Measurements from ENCODE around the gene ELK3. TPM values are rescaled to one million over a fixed set of nuclear protein-coding genes. Genes with fewer than 3 reads are reported as not detected.

Gene ELK3
- total RNA-seq, 2 experiments from 2014 or later = 7.7 TPM

GRCh38 chr12:96242597-96242996 lies 48.4 kb downstream of the ELK3 start:
- ATAC-seq (no peak), DNase-seq (no peak)
- Mint-ChIP-seq H3K4me3 (no peak overlapping the region), H3K4me1 (ENCODE audit: low read depth) (peaks cover 44% of the 10 kb centered on the region), H3K9me3 (no peaks in the 10 kb centered on the region), H3K27ac (peak overlapping the region; percentile 6), H3K36me3 (ENCODE audit: low read depth) (peaks cover 20% of the 10 kb centered on the region), H3K27me3 (no peaks in the 10 kb centered on the region)
- CTCF ChIA-PET = interaction anchor here (1.0 kb wide), 1 partner anchor 27 kb away, joined by 4 read pairs; no protein-coding TSS in a partner anchor
- TF ChIP-seq CTCF (IDR thresholded peaks at IDR 0.05) = no peak
- POLR2A ChIA-PET = no interaction called here
- intact Hi-C loops (cut with micrococcal nuclease) = loop anchor here (5.0 kb wide), 1 partner anchor 155 kb away; no protein-coding TSS in a partner anchor

- DNase-seq = no peak
- ChIA-PET POLR2A (interaction anchor here (0.9 to 1.0 kb wide), 2 partner anchors 19 to 155 kb away, joined by 3 to 4 read pairs; partner anchors contain the start of gene CDK17), CTCF (interaction anchor here (1.4 to 1.7 kb wide), 2 partner anchors 30 to 160 kb away, joined by 4 to 5 read pairs; no protein-coding TSS in a partner anchor)
- TF ChIP-seq CTCF (IDR thresholded peaks at IDR 0.05) = no peak
- Mint-ChIP-seq H3K4me1 (ENCODE audit: low read depth) (peaks cover 40% of the 10 kb centered on the region), H3K9me3 (no peaks in the 10 kb centered on the region), H3K4me3 (no peak overlapping the region), H3K27ac (no peak overlapping the region), H3K36me3 (ENCODE audit: low read depth) (peaks cover 21% of the 10 kb centered on the region), H3K27me3 (no peaks in the 10 kb centered on the region)
- ATAC-seq = no peak
- intact Hi-C loops (cut with micrococcal nuclease) = loop anchor here (5.0 kb wide), 1 partner anchor 152 kb away; no protein-coding TSS in a partner anchor
Measured at GRCh38 chr12:96244826-96245225, 50.7 kb downstream of the ELK3 start.

- ATAC-seq (no peak), DNase-seq (no peak)
- Mint-ChIP-seq H3K36me3 (ENCODE audit: low read depth) (peaks cover 30% of the 10 kb centered on the region), H3K27me3 (no peaks in the 10 kb centered on the region), H3K4me1 (ENCODE audit: low read depth) (peaks cover 30% of the 10 kb centered on the region), H3K4me3 (no peak overlapping the region), H3K27ac (no peak overlapping the region), H3K9me3 (no peaks in the 10 kb centered on the region)
- CTCF ChIA-PET = no interaction called here
- no peak for TF ChIP-seq CTCF (IDR thresholded peaks at IDR 0.05)
- POLR2A ChIA-PET = no interaction called here
- intact Hi-C loops (cut with micrococcal nuclease) = no loop called here
Measured at GRCh38 chr12:96246926-96247505, 52.8 kb downstream of the ELK3 start.

GRCh38 chr12:96247563-96247962 lies 53.4 kb downstream of the ELK3 start:
- Mint-ChIP-seq H3K4me3 (no peak overlapping the region), H3K27me3 (no peaks in the 10 kb centered on the region), H3K27ac (no peak overlapping the region), H3K36me3 (ENCODE audit: low read depth) (peaks cover 33% of the 10 kb centered on the region), H3K9me3 (no peaks in the 10 kb centered on the region), H3K4me1 (ENCODE audit: low read depth) (peaks cover 26% of the 10 kb centered on the region)
- ATAC-seq (peak; percentile 41), DNase-seq (peak; percentile 15)
- POLR2A ChIA-PET = no interaction called here
- no peak for TF ChIP-seq CTCF (IDR thresholded peaks at IDR 0.05)
- intact Hi-C loops (cut with micrococcal nuclease) = no loop called here
- CTCF ChIA-PET = interaction anchor here (1.4 kb wide), 1 partner anchor 154 kb away, joined by 3 read pairs; no protein-coding TSS in a partner anchor

- no peak overlapping the region for H3K4me3 Mint-ChIP-seq
- peaks cover 31% of the 10 kb centered on the region for H3K36me3 Mint-ChIP-seq (ENCODE audit: low read depth)
Measured at GRCh38 chr12:96248136-96248931, 54.2 kb downstream of the ELK3 start.

More at GRCh38 chr12:96248136-96248931, 54.2 kb downstream of the ELK3 start:
- ATAC-seq (no peak), DNase-seq (no peak)
- intact Hi-C loops (cut with micrococcal nuclease) = no loop called here
- Mint-ChIP-seq H3K27ac (no peak overlapping the region), H3K9me3 (no peaks in the 10 kb centered on the region), H3K4me1 (ENCODE audit: low read depth) (peaks cover 18% of the 10 kb centered on the region), H3K27me3 (no peaks in the 10 kb centered on the region)
- ChIA-PET POLR2A (interaction anchor here (0.6 to 0.8 kb wide), 2 partner anchors 7 to 177 kb away, joined by 3 read pairs; no protein-coding TSS in a partner anchor), CTCF (interaction anchor here (1.4 kb wide), 1 partner anchor 153 kb away, joined by 3 read pairs; no protein-coding TSS in a partner anchor)
- TF ChIP-seq CTCF (IDR thresholded peaks at IDR 0.05) = no peak

All from activated CD8-positive, alpha-beta T cell treated with anti-CD3 and anti-CD28 coated beads for 36 hours (primary cell).